ENCODE data around the gene ZNF423. TPM values are rescaled to one million over a fixed set of nuclear protein-coding genes. Genes with fewer than 3 reads are reported as not detected.

The ZNF423 gene
- total RNA-seq, 1 experiment from 2014 or later: 0.49 TPM

DNA sequence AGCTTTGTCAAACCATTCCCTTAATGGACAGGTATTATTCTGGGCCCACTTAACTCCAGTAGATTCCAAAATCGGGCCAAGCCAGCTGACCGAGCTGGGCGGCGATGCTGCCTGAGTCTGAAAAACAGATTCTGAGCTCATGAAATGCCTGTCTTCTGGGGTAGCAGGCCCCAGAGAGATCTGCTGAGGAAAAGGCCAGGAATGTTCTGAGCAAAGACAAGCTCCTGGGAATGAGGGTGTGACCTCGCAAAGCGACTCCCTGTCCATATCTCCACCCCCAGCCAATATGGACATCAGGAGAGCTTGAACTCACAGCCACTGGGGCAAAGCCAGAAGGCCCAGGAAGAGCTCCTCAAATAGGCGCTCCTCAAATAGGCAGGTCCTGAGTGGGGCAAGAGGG, 23.7 kb downstream of the ZNF423 start:
- no peaks in the 10 kb centered on the region for H3K4me1 ChIP-seq (ENCODE audit: control insufficient read depth, insufficient read depth, low read length)
- BruUV-seq (replicated peaks): no TSS peak
- POLR2A ChIA-PET: no interaction called here
- intact Hi-C loops (cut with micrococcal nuclease; ENCODE audit: unreplicated experiment): no loop called here
- no peaks in the 10 kb centered on the region for H3K36me3 ChIP-seq (ENCODE audit: control insufficient read depth, insufficient read depth, low read length)
- DNase-seq (ENCODE audit: low read depth, low spot score) (no peak), ATAC-seq (no peak)
- CTCF ChIA-PET: no interaction called here
- H3K4me3 ChIP-seq (ENCODE audit: low read depth in 2 of 2, low read length in 2 of 2): no peak overlapping the region
- TF ChIP-seq SIN3A (IDR thresholded peaks at IDR 0.05; ENCODE audit: borderline replicate concordance, insufficient read depth, low read depth, low read length) (no peak), POLR2AphosphoS5 (IDR thresholded peaks at IDR 0.05; ENCODE audit: low read depth, low read length) (no peak), TCF7L2 (IDR thresholded peaks at IDR 0.05; ENCODE audit: low read depth, low read length) (no peak)
- TF ChIP-seq, protein P1, sequence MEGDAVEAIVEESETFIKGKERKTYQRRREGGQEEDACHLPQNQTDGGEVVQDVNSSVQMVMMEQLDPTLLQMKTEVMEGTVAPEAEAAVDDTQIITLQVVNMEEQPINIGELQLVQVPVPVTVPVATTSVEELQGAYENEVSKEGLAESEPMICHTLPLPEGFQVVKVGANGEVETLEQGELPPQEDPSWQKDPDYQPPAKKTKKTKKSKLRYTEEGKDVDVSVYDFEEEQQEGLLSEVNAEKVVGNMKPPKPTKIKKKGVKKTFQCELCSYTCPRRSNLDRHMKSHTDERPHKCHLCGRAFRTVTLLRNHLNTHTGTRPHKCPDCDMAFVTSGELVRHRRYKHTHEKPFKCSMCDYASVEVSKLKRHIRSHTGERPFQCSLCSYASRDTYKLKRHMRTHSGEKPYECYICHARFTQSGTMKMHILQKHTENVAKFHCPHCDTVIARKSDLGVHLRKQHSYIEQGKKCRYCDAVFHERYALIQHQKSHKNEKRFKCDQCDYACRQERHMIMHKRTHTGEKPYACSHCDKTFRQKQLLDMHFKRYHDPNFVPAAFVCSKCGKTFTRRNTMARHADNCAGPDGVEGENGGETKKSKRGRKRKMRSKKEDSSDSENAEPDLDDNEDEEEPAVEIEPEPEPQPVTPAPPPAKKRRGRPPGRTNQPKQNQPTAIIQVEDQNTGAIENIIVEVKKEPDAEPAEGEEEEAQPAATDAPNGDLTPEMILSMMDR (IDR thresholded peaks at IDR 0.05): no peak
- TF ChIP-seq, protein P2, sequence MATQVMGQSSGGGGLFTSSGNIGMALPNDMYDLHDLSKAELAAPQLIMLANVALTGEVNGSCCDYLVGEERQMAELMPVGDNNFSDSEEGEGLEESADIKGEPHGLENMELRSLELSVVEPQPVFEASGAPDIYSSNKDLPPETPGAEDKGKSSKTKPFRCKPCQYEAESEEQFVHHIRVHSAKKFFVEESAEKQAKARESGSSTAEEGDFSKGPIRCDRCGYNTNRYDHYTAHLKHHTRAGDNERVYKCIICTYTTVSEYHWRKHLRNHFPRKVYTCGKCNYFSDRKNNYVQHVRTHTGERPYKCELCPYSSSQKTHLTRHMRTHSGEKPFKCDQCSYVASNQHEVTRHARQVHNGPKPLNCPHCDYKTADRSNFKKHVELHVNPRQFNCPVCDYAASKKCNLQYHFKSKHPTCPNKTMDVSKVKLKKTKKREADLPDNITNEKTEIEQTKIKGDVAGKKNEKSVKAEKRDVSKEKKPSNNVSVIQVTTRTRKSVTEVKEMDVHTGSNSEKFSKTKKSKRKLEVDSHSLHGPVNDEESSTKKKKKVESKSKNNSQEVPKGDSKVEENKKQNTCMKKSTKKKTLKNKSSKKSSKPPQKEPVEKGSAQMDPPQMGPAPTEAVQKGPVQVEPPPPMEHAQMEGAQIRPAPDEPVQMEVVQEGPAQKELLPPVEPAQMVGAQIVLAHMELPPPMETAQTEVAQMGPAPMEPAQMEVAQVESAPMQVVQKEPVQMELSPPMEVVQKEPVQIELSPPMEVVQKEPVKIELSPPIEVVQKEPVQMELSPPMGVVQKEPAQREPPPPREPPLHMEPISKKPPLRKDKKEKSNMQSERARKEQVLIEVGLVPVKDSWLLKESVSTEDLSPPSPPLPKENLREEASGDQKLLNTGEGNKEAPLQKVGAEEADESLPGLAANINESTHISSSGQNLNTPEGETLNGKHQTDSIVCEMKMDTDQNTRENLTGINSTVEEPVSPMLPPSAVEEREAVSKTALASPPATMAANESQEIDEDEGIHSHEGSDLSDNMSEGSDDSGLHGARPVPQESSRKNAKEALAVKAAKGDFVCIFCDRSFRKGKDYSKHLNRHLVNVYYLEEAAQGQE (IDR thresholded peaks at IDR 0.05; ENCODE audit: insufficient read depth in 1 of 2, low read depth in 2 of 2, low read length in 1 of 2): no peak
- no peaks in the 10 kb centered on the region; the same call in 1 of the 2 replicates for H3K27me3 ChIP-seq (ENCODE audit: control insufficient read depth, insufficient read depth, low read length)
- H3K27ac ChIP-seq (ENCODE audit: low read length): no peak overlapping the region
- no peaks in the 10 kb centered on the region for H3K9me3 ChIP-seq (ENCODE audit: control insufficient read depth, insufficient read depth, low read depth, low read length)
- in situ Hi-C loops (cut with HindIII; ENCODE audit: low pct_unique_long_range_greater_than_20kb, low sequenced_read_pairs): no loop called here

DNA sequence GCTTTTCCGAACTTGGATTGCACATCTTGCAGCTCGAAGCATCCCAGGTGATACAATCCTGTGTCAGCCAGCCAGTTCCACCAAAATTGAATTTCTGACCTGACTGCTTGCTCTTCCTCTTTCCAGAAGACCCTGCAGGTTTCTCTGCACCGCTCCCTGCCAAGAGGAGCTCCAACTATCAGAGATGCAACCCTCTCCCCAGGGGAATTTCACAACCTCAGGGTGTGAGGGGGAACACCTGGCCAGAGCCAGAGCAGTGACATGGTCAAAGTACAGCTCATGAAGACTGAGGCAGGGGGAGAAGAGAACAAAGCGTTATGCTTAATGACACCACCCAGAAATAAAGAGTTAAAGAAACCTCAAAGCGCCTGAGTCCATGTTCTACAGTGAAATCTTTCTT, 25.0 kb downstream of the ZNF423 start:
- DNase-seq (ENCODE audit: low read depth, low spot score) (no peak), ATAC-seq (no peak)
- no peaks in the 10 kb centered on the region; the same call in 1 of the 2 replicates for H3K27me3 ChIP-seq (ENCODE audit: control insufficient read depth, insufficient read depth, low read length)
- TF ChIP-seq POLR2AphosphoS5 (IDR thresholded peaks at IDR 0.05; ENCODE audit: low read depth, low read length): no peak
- TF ChIP-seq, protein P1 (IDR thresholded peaks at IDR 0.05): no peak
- TF ChIP-seq, protein P2 (IDR thresholded peaks at IDR 0.05; ENCODE audit: insufficient read depth in 1 of 2, low read depth in 2 of 2, low read length in 1 of 2): no peak
- TF ChIP-seq SIN3A (IDR thresholded peaks at IDR 0.05; ENCODE audit: borderline replicate concordance, insufficient read depth, low read depth, low read length): no peak
- TF ChIP-seq TCF7L2 (IDR thresholded peaks at IDR 0.05; ENCODE audit: low read depth, low read length): no peak
- H3K4me1 ChIP-seq (ENCODE audit: control insufficient read depth, insufficient read depth, low read length): no peaks in the 10 kb centered on the region
- intact Hi-C loops (cut with micrococcal nuclease; ENCODE audit: unreplicated experiment) (no loop called here), in situ Hi-C loops (cut with HindIII; ENCODE audit: low pct_unique_long_range_greater_than_20kb, low sequenced_read_pairs) (no loop called here)
- BruUV-seq (replicated peaks): no TSS peak
- H3K36me3 ChIP-seq (ENCODE audit: control insufficient read depth, insufficient read depth, low read length): no peaks in the 10 kb centered on the region
- no peaks in the 10 kb centered on the region for H3K9me3 ChIP-seq (ENCODE audit: control insufficient read depth, insufficient read depth, low read depth, low read length)
- H3K4me3 ChIP-seq (ENCODE audit: low read depth in 2 of 2, low read length in 2 of 2): no peak overlapping the region
- CTCF ChIA-PET: no interaction called here
- H3K27ac ChIP-seq (ENCODE audit: low read length): no peak overlapping the region
- POLR2A ChIA-PET: no interaction called here
